ENCODE measurements around the gene AJAP1.
"Not testable (repeated sequence)": the region's sequence is repeated elsewhere in the genome, so short reads cannot be mapped to it uniquely, and the experiment has no call there.

AJAP1 gene

GRCh38 chr1:4616831-4617465, 37.5 kb upstream of the AJAP1 start:
- DNase-seq (ENCODE audit: low spot score) (no peak), ATAC-seq (ENCODE audit: low read depth) (no peak)
- no peaks in the 10 kb centered on the region for H3K9me3 ChIP-seq (ENCODE audit: severe bottlenecking)
- no peak overlapping the region for H3K4me3 ChIP-seq (ENCODE audit: severe bottlenecking)
- H3K36me3 ChIP-seq (ENCODE audit: low read depth), result no peaks in the 10 kb centered on the region
- H3K27ac ChIP-seq (ENCODE audit: poor library complexity, severe bottlenecking), result no peak overlapping the region
- no peaks in the 10 kb centered on the region for H3K4me1 ChIP-seq (ENCODE audit: insufficient read depth, poor library complexity, severe bottlenecking)
- no peak for TF ChIP-seq CTCF (IDR thresholded peaks at IDR 0.05; ENCODE audit: poor library complexity, severe bottlenecking)
- no peaks in the 10 kb centered on the region for H3K27me3 ChIP-seq (ENCODE audit: insufficient read depth, poor library complexity, severe bottlenecking)

- no peaks in the 10 kb centered on the region for H3K9me3 ChIP-seq (ENCODE audit: severe bottlenecking)
- no peak for ATAC-seq (ENCODE audit: low read depth)
- DNase-seq (ENCODE audit: low spot score), result no peak
- no peaks in the 10 kb centered on the region for H3K4me1 ChIP-seq (ENCODE audit: insufficient read depth, poor library complexity, severe bottlenecking)
- no peaks in the 10 kb centered on the region for H3K36me3 ChIP-seq (ENCODE audit: low read depth)
- H3K4me3 ChIP-seq (ENCODE audit: severe bottlenecking), result no peak overlapping the region
- no peaks in the 10 kb centered on the region for H3K27me3 ChIP-seq (ENCODE audit: insufficient read depth, poor library complexity, severe bottlenecking)
- H3K27ac ChIP-seq (ENCODE audit: poor library complexity, severe bottlenecking), result no peak overlapping the region
- no peak for TF ChIP-seq CTCF (IDR thresholded peaks at IDR 0.05; ENCODE audit: poor library complexity, severe bottlenecking)
Measured at GRCh38 chr1:4617506-4617905, 36.9 kb upstream of the AJAP1 start.

GRCh38 chr1:4618827-4619226, 35.6 kb upstream of the AJAP1 start:
- not testable (repeated sequence) for H3K27me3 ChIP-seq (ENCODE audit: insufficient read depth, poor library complexity, severe bottlenecking)

GRCh38 chr1:4621646-4622045, 32.8 kb upstream of the AJAP1 start:
- no peak for TF ChIP-seq CTCF (IDR thresholded peaks at IDR 0.05; ENCODE audit: poor library complexity, severe bottlenecking)
- DNase-seq (ENCODE audit: low spot score) (no peak), ATAC-seq (ENCODE audit: low read depth) (no peak)
- Histone ChIP-seq H3K4me3 (ENCODE audit: severe bottlenecking) (no peak overlapping the region), H3K27me3 (ENCODE audit: insufficient read depth, poor library complexity, severe bottlenecking) (no peaks in the 10 kb centered on the region), H3K36me3 (ENCODE audit: low read depth) (no peaks in the 10 kb centered on the region), H3K27ac (ENCODE audit: poor library complexity, severe bottlenecking) (no peak overlapping the region), H3K4me1 (ENCODE audit: insufficient read depth, poor library complexity, severe bottlenecking) (no peaks in the 10 kb centered on the region), H3K9me3 (ENCODE audit: severe bottlenecking) (no peaks in the 10 kb centered on the region)

More at GRCh38 chr1:4618827-4619226, 35.6 kb upstream of the AJAP1 start:
- not testable (repeated sequence) for H3K4me3 ChIP-seq (ENCODE audit: severe bottlenecking); ATAC-seq (ENCODE audit: low read depth); DNase-seq (ENCODE audit: low spot score); H3K36me3 ChIP-seq (ENCODE audit: low read depth); H3K4me1 ChIP-seq (ENCODE audit: insufficient read depth, poor library complexity, severe bottlenecking); H3K9me3 ChIP-seq (ENCODE audit: severe bottlenecking); H3K27ac ChIP-seq (ENCODE audit: poor library complexity, severe bottlenecking)

- DNase-seq (ENCODE audit: low spot score) (no peak), ATAC-seq (ENCODE audit: low read depth) (no peak)
- H3K36me3 ChIP-seq (ENCODE audit: low read depth), result no peaks in the 10 kb centered on the region
- no peaks in the 10 kb centered on the region for H3K27me3 ChIP-seq (ENCODE audit: insufficient read depth, poor library complexity, severe bottlenecking)
- no peak for TF ChIP-seq CTCF (IDR thresholded peaks at IDR 0.05; ENCODE audit: poor library complexity, severe bottlenecking)
- H3K4me3 ChIP-seq (ENCODE audit: severe bottlenecking), result no peak overlapping the region
- no peaks in the 10 kb centered on the region for H3K9me3 ChIP-seq (ENCODE audit: severe bottlenecking)
- no peaks in the 10 kb centered on the region for H3K4me1 ChIP-seq (ENCODE audit: insufficient read depth, poor library complexity, severe bottlenecking)
- H3K27ac ChIP-seq (ENCODE audit: poor library complexity, severe bottlenecking), result no peak overlapping the region
Measured at GRCh38 chr1:4622821-4623220, 31.6 kb upstream of the AJAP1 start.

Data from RWPE2 (cell line).